ENCODE data around the gene MAFG. TPM values are rescaled to one million over a fixed set of nuclear protein-coding genes. Genes with fewer than 3 reads are reported as not detected.

Gene MAFG
- total RNA-seq, 4 donors from 2014 or later: 10.0 to 26.6 (median 23.5) TPM

- Histone ChIP-seq H3K36me3 (peaks cover 36 to 93% (median 38%) of the 10 kb centered on the region in 3 donors), H3K4me1 (peaks cover 18 to 50% (median 28%) of the 10 kb centered on the region in 3 donors), H3K27ac (peak overlapping the region; percentile 59 to 86 (median 78)), H3K9me3 (no peaks in the 10 kb centered on the region), H3K4me3 (no peak overlapping the region), H3K27me3 (no peaks in the 10 kb centered on the region)
- DNase-seq: no peak
- intact Hi-C loops (cut with DNase I): no loop called here
- TF ChIP-seq POLR2A (IDR thresholded peaks at IDR 0.05) (no peak), CTCF (IDR thresholded peaks at IDR 0.05) (peak in 1 of 6 experiments; percentile 9)
- 58 to 65% methylated on average over 6 to 7 of the region's 11 CpGs for WGBS, 2 donors
These were observed 41.5 kb downstream of the MAFG start for GRCh38 chr17:81885869-81886548.

GRCh38 chr17:81885454-81885853 lies 42.1 kb downstream of the MAFG start:
- DNase-seq: no peak
- peaks cover 36 to 99% (median 38%) of the 10 kb centered on the region in 3 donors for H3K36me3 ChIP-seq
- H3K4me3 ChIP-seq: no peak overlapping the region
- H3K27me3 ChIP-seq: no peaks in the 10 kb centered on the region
- 82 to 91% methylated on average over 6 to 9 of the region's 10 CpGs for whole genome bisulfite sequencing, 2 donors
- no peak for TF ChIP-seq POLR2A (IDR thresholded peaks at IDR 0.05)
- no peaks in the 10 kb centered on the region for H3K9me3 ChIP-seq
- intact Hi-C loops (cut with DNase I): no loop called here
- H3K4me1 ChIP-seq: peaks cover 15 to 46% (median 25%) of the 10 kb centered on the region in 3 donors
- H3K27ac ChIP-seq: peak overlapping the region; percentile 59 to 86 (median 78)

GRCh38 chr17:81884968-81885367 lies 42.6 kb downstream of the MAFG start:
- H3K36me3 ChIP-seq: peaks cover 36 to 96% (median 38%) of the 10 kb centered on the region in 3 donors
- TF ChIP-seq POLR2A (IDR thresholded peaks at IDR 0.05) (no peak), CTCF (IDR thresholded peaks at IDR 0.05) (no peak)
- no peaks in the 10 kb centered on the region for H3K9me3 ChIP-seq
- no peak for DNase-seq
- peaks cover 10 to 41% (median 20%) of the 10 kb centered on the region in 3 donors for H3K4me1 ChIP-seq
- peak overlapping the region in 3 of 4 donors; percentile 77 to 86 (median 78) for H3K27ac ChIP-seq
- intact Hi-C loops (cut with DNase I): no loop called here
- H3K27me3 ChIP-seq: no peaks in the 10 kb centered on the region
- no peak overlapping the region for H3K4me3 ChIP-seq
- WGBS, 2 donors: 80 to 95% methylated on average over 1 to 3 of the region's 5 CpGs

- Histone ChIP-seq H3K36me3 (peaks cover 32 to 96% (median 35%) of the 10 kb centered on the region in 3 donors), H3K4me3 (no peak overlapping the region), H3K27ac (peak overlapping the region in 2 of 4 donors; percentile 77 to 86), H3K9me3 (no peaks in the 10 kb centered on the region), H3K27me3 (no peaks in the 10 kb centered on the region), H3K4me1 (peaks cover 6 to 36% (median 16%) of the 10 kb centered on the region in 3 donors)
- intact Hi-C loops (cut with DNase I): no loop called here
- DNase-seq: no peak
- TF ChIP-seq CTCF (IDR thresholded peaks at IDR 0.05) (no peak), POLR2A (IDR thresholded peaks at IDR 0.05) (no peak)
- 65 to 67% methylated on average over 7 to 9 of the region's 11 CpGs for WGBS, 2 donors
These were observed 43.0 kb downstream of the MAFG start for GRCh38 chr17:81884520-81884919.

GRCh38 chr17:81879121-81879520 lies 48.4 kb downstream of the MAFG start:
- Histone ChIP-seq H3K9me3 (no peaks in the 10 kb centered on the region), H3K4me1 (peaks cover 0 to under 1% (median 0%) of the 10 kb centered on the region in 3 donors), H3K27me3 (no peaks in the 10 kb centered on the region), H3K27ac (peak overlapping the region; percentile 18 to 69 (median 61)), H3K4me3 (no peak overlapping the region), H3K36me3 (peaks cover 0 to 59% (median 0%) of the 10 kb centered on the region in 3 donors)
- intact Hi-C loops (cut with DNase I): no loop called here
- DNase-seq: no peak
- no peak for TF ChIP-seq POLR2A (IDR thresholded peaks at IDR 0.05)
- TF ChIP-seq CTCF (IDR thresholded peaks at IDR 0.05): no peak
- 69 to 79% methylated on average over 5 of the region's 5 CpGs for WGBS, 2 donors
